Stimulated activated CD4-positive, alpha-beta T cell treated with anti-CD3 and anti-CD28 coated beads, TNF-alpha, amount 100 ng/mL, for 4 hours (primary cell): ENCODE measurements around the gene GUCA1A.
"Not testable (repeated sequence)": the region's sequence is repeated elsewhere in the genome, so short reads cannot be mapped to it uniquely, and the experiment has no call there.

Source experiments
- DNase-seq, 3 experiments: peaks; one replicate each; pipeline ENCODE4 v3.0.0-alpha.2; 2020; ENCODE audit warnings: low read depth in 3 of 3

Gene GUCA1A

GRCh38 chr6:42210551-42210950 is 37.4 kb downstream of the GUCA1A start:
- DNase-seq, result no peak

GRCh38 chr6:42211726-42212125 is 38.6 kb downstream of the GUCA1A start:
- DNase-seq, result no peak

GRCh38 chr6:42212442-42212841 is 39.3 kb downstream of the GUCA1A start:
- no peak for DNase-seq

GRCh38 chr6:42216495-42216894 is 43.3 kb downstream of the GUCA1A start:
- DNase-seq, result not testable (repeated sequence)

- no peak for DNase-seq
Observed at GRCh38 chr6:42217157-42217518, 44.0 kb downstream of the GUCA1A start.

GRCh38 chr6:42217519-42218367 is 44.6 kb downstream of the GUCA1A start, which contains the start of gene MRPS10:
MRPS10 (minus strand) TSS chr6:42217861; CDS start chr6:42217849, 12 bp downstream.
- peak; percentile 73 to 87 (median 81) for DNase-seq

GRCh38 chr6:42220807-42221206 is 47.6 kb downstream of the GUCA1A start:
- DNase-seq, result no peak

GRCh38 chr6:42221546-42221945 is 48.4 kb downstream of the GUCA1A start:
- DNase-seq, result no peak

GRCh38 chr6:42222448-42222847 is 49.3 kb downstream of the GUCA1A start:
- DNase-seq, result no peak

- no peak for DNase-seq
Observed at GRCh38 chr6:42224222-42225028, 51.3 kb downstream of the GUCA1A start.

- no peak for DNase-seq
Observed at GRCh38 chr6:42225029-42225339, 51.8 kb downstream of the GUCA1A start.

GRCh38 chr6:42225419-42225818 is 52.3 kb downstream of the GUCA1A start:
- no peak for DNase-seq

GRCh38 chr6:42226161-42226611 is 53.0 kb downstream of the GUCA1A start:
- DNase-seq, result no peak

GRCh38 chr6:42226645-42227143 is 53.5 kb downstream of the GUCA1A start:
- DNase-seq, result no peak

GRCh38 chr6:42227173-42227850 is 54.1 kb downstream of the GUCA1A start:
- DNase-seq, result no peak

- no peak for DNase-seq
Observed at GRCh38 chr6:42228305-42228704, 55.1 kb downstream of the GUCA1A start.
